Loucy (cell line): ENCODE data around the gene FICD.
"Not testable (repeated sequence)": the region's sequence is repeated elsewhere in the genome, so short reads cannot be mapped to it uniquely, and the experiment has no call there.

Experiments
- H2AFZ ChIP-seq: fragments of 200-600 bp; sonication (generic); 2 replicates; pipeline ENCODE4 v1.6.0; 2016; ENCODE audit warnings: antibody characterized with exemption, mild to moderate bottlenecking, low read length, moderate library complexity
- H3F3A ChIP-seq: fragments of 200-600 bp; 2 replicates; pipeline ENCODE4 v1.6.0; 2016; ENCODE audit warnings: antibody characterized with exemption, low read depth, mild to moderate bottlenecking
- H3K27me3 ChIP-seq: fragments of 200-600 bp; sonication (generic); 2 replicates; pipeline ENCODE4 v1.6.1; 2014; ENCODE audit warnings: low read length, mild to moderate bottlenecking; ENCODE audit not compliant: insufficient read depth, poor library complexity, severe bottlenecking
- H3K36me3 ChIP-seq: fragments of 200-600 bp; sonication (generic); 2 replicates; pipeline ENCODE4 v1.6.1; 2016; ENCODE audit warnings: low read length; ENCODE audit not compliant: insufficient read depth
- H3K4me1 ChIP-seq: fragments of 200-600 bp; sonication (generic); 2 replicates; pipeline ENCODE4 v1.5.1; 2014; ENCODE audit warnings: low read length, mild to moderate bottlenecking; ENCODE audit not compliant: insufficient read depth, poor library complexity, severe bottlenecking
- H3K4me2 ChIP-seq: fragments of 200-600 bp; sonication (generic); 2 replicates; pipeline ENCODE4 v1.6.0; 2014; ENCODE audit warnings: antibody characterized with exemption, low read length, low read depth, mild to moderate bottlenecking; ENCODE audit not compliant: poor library complexity, severe bottlenecking
- H3K4me3 ChIP-seq: fragments of 200-600 bp; sonication (generic); 2 replicates; pipeline ENCODE4 v1.5.1; 2014; ENCODE audit warnings: low read length, mild to moderate bottlenecking, mixed read lengths; ENCODE audit not compliant: poor library complexity, severe bottlenecking
- H3K79me2 ChIP-seq: fragments of 200-600 bp; sonication (generic); 2 replicates; pipeline ENCODE4 v1.6.1; 2014; ENCODE audit warnings: low read length; ENCODE audit not compliant: insufficient read depth
- H3K9ac ChIP-seq: fragments of 200-600 bp; sonication (generic); 2 replicates; pipeline ENCODE4 v1.6.0; 2014; ENCODE audit warnings: mild to moderate bottlenecking, low read depth, low read length, moderate library complexity; ENCODE audit not compliant: poor library complexity, severe bottlenecking
- H3K9me2 ChIP-seq: fragments of 200-600 bp; sonication (generic); replicated peaks from 2 replicates; pipeline ENCODE4 v1.6.1; 2016; ENCODE audit warnings: low read depth, low read length, mixed read lengths
- H3K9me3 ChIP-seq: fragments of 200-600 bp; sonication (generic); 2 replicates; pipeline ENCODE4 v1.6.1; 2014; ENCODE audit warnings: mild to moderate bottlenecking, antibody characterized with exemption, low read length, low read depth; ENCODE audit not compliant: insufficient read depth
- H4K20me1 ChIP-seq: fragments of 200-600 bp; sonication (generic); 2 replicates; pipeline ENCODE4 v1.6.0; 2014; ENCODE audit warnings: antibody characterized with exemption, low read length, mild to moderate bottlenecking; ENCODE audit not compliant: insufficient read depth, poor library complexity, severe bottlenecking
- CTCF ChIP-seq: fragments of 200-600 bp; sonication (generic); conservative IDR thresholded peaks from 2 replicates; pipeline ENCODE4 v1.5.1; 2014; ENCODE audit warnings: mild to moderate bottlenecking, antibody characterized with exemption, low read length
- EZH2phosphoT487 ChIP-seq: fragments of 200-600 bp; IDR thresholded peaks from 2 replicates; pipeline ENCODE4 v1.6.1; 2018; ENCODE audit warnings: antibody characterized with exemption, mild to moderate bottlenecking, moderate library complexity, borderline replicate concordance

The FICD gene

GRCh38 chr12:108484845-108485244 is 30.2 kb upstream of the FICD start:
- no peaks in the 10 kb centered on the region for H3K9me2 ChIP-seq
- no peak overlapping the region for H3K4me3 ChIP-seq
- H3K36me3 ChIP-seq: no peaks in the 10 kb centered on the region
- H3F3A ChIP-seq: no peaks in the 10 kb centered on the region
- H3K9me3 ChIP-seq: no peaks in the 10 kb centered on the region
- H3K4me2 ChIP-seq: no peak overlapping the region
- H3K27me3 ChIP-seq: no peaks in the 10 kb centered on the region
- no peaks in the 10 kb centered on the region for H3K4me1 ChIP-seq
- no peaks in the 10 kb centered on the region for H4K20me1 ChIP-seq
- H3K9ac ChIP-seq: no peak overlapping the region
- H3K79me2 ChIP-seq: no peaks in the 10 kb centered on the region
- TF ChIP-seq CTCF (no peak), EZH2phosphoT487 (no peak)
- no peak overlapping the region for H2AFZ ChIP-seq

- not testable (repeated sequence) for H3F3A ChIP-seq, H3K79me2 ChIP-seq, H3K4me1 ChIP-seq, H2AFZ ChIP-seq, H4K20me1 ChIP-seq, H3K27me3 ChIP-seq, H3K9me2 ChIP-seq, H3K36me3 ChIP-seq, H3K9ac ChIP-seq, H3K4me2 ChIP-seq, H3K9me3 ChIP-seq, H3K4me3 ChIP-seq
These were observed 29.7 kb upstream of the FICD start for GRCh38 chr12:108485371-108485770.

- H3K4me1 ChIP-seq, H3K27me3 ChIP-seq, H3K79me2 ChIP-seq, H3K36me3 ChIP-seq, H3K9me3 ChIP-seq, H4K20me1 ChIP-seq, H3K4me3 ChIP-seq, H2AFZ ChIP-seq, H3K4me2 ChIP-seq, H3F3A ChIP-seq, H3K9me2 ChIP-seq, H3K9ac ChIP-seq: not testable (repeated sequence)
These were observed 28.0 kb upstream of the FICD start for GRCh38 chr12:108487029-108487428.

- H2AFZ ChIP-seq: no peak overlapping the region
- no peaks in the 10 kb centered on the region for H3K4me1 ChIP-seq
- H3F3A ChIP-seq: no peaks in the 10 kb centered on the region
- H3K27me3 ChIP-seq: no peaks in the 10 kb centered on the region
- no peak overlapping the region for H3K4me2 ChIP-seq
- H3K9me2 ChIP-seq: no peaks in the 10 kb centered on the region
- no peaks in the 10 kb centered on the region for H4K20me1 ChIP-seq
- H3K4me3 ChIP-seq: no peak overlapping the region
- no peaks in the 10 kb centered on the region for H3K79me2 ChIP-seq
- no peak overlapping the region for H3K9ac ChIP-seq
- no peaks in the 10 kb centered on the region for H3K9me3 ChIP-seq
- no peak for TF ChIP-seq EZH2phosphoT487
- TF ChIP-seq CTCF: no peak
- no peaks in the 10 kb centered on the region for H3K36me3 ChIP-seq
These were observed 23.8 kb upstream of the FICD start for GRCh38 chr12:108491256-108491655.
